HG02588 (cell line): Measurements from ENCODE around the gene PANK4.

ENCODE experiments used
- ATAC-seq: cut with Tn5 transposase; IDR thresholded peaks from one replicate; pipeline ENCODE4 v1.9.1; 2021; ENCODE audit warnings: mild to moderate bottlenecking, moderate library complexity; ENCODE audit not compliant: unreplicated experiment

PANK4 gene

DNA sequence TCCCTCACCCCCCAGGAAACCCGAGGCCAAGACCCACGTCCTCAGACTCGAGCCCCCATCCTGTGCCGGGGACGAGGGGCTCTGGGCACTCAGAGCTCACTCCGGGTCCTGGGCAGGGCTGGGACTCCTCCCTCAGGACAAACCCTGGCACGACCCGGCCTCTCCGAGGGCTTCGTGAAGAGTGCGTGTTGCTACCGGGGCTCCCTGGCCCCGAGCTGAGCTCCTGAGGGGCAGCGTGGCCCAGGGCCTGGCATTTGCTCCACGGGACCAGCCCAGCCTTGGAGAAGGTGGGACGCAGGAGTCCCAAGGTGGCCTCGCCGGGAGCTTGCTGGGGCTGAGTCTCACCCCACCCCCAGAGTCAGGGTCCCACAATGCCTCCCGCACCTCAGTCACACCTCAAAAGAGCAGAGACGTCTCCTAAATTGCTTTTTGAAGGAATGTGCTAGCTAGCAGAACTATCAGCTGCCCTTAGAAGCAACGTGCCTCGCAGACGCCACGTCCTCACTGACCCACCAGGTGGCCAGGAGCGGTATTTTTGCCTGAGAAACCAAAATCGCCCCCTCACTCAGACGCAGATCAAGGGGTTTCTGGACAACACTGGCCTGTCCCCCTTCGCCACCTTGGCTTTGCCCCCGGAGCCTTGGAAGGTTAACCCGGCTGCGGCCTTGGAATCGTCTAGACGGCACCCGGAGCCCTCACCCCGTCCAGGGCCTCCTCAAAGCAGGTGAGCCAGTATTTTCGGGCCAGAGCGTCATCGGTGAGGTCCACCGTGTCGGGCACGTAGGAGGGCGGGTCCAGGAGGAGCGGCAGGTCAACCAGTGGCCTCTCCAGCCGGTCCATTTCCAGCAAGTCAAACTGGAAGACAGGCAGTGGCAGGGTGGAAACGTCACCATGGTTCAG, 11.3 kb downstream of the PANK4 start:
- ATAC-seq: no peak

DNA sequence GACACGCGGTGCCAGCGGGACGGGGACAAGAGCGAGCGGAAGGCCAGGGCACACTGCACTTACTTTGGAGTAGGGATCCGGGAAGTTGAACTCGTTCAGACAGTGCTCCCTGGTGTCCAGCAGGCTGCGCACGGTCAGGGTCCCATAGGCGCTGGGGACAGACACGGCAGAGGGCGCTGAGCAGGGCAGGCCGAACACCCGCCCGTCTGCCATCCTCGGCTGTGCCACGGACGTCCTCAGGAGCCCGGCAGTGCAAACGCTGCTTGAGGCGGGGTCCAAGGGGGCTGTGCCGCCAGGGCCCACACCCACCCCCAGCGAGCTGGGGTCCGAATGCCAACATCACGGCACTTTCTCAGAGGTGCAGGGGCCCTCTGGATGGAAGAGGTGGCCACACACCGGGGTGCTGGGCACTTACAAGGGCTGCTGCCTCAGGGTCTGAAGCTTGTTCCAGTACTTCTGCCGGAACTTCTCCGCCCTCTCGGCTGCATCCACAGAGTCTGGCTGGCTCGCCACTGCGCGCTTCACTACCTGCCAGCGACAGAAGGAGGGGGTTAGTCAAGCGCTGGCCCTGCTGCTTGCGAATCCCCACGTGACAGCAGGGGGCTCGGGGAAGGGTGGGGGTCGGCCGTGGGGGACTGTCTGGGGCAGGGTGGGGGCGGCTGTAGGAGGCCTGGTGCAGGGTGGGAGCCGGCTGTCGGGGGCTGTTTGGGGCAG, 12.3 kb downstream of the PANK4 start:
- ATAC-seq: no peak

DNA sequence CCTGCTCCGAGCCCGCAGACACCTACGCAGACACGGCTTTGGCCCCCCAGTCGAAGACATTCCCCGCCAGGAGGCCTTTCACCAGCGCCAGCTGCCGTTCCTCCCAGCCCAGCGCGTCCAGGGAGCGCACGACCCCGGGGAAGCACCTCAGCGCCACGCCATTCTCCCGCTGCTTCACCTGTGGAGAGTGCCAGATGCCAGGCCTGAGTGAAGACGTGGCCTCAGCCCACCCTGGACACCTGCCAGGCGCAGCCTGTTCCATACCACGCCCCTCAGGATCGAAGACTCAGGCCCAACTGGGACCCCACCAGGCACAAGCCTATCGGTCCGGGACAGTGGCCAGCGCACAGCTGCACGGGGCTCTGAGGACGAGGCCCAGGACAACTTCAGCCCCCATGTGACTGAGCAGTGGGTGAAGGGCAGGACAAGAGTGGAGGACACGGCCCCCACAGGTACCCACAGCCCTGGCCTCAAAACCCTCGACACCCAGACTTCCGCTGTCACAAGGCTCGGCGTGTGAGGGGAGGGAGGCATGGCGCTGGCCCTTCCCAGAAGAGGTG, 13.5 kb downstream of the PANK4 start:
- ATAC-seq: no peak

DNA sequence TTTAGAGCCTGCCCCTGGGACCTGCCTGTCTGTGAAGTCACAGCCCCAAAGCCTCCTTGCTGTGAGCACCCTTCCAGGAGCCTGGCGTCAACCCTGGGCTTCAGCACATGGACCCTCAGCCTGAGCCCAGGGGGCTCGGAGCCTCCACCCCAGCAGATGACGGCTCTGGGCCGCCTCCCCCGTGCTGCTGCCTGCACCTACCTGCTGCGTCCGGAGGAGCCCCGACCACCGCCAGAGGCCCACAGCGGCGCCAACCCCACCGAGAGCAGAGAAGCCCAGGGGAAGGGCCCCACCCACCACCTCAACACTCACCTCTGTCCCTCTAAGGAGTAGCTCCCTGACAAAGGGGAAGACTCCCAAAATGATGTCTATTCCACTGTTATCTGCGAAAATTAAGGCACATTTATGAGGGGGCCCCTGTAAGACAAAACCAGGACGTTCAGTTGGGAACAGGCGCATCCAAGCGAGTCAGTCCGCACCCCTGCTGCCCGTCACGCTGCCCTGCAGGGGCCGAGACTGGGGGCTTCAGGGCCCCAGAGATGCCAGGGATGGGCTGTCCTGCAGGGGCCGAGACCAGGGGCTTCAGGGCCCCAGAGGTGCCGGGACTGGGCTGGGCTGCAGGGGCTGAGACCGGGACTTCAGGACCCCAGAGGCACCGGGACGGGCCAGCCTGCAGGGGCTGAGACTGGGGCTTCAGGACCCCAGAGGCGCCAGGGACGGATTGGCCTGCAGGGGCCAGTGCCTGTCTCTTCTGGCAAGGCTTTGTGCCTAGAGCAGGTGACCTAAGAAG, 15.8 kb downstream of the PANK4 start:
- ATAC-seq: no peak

DNA sequence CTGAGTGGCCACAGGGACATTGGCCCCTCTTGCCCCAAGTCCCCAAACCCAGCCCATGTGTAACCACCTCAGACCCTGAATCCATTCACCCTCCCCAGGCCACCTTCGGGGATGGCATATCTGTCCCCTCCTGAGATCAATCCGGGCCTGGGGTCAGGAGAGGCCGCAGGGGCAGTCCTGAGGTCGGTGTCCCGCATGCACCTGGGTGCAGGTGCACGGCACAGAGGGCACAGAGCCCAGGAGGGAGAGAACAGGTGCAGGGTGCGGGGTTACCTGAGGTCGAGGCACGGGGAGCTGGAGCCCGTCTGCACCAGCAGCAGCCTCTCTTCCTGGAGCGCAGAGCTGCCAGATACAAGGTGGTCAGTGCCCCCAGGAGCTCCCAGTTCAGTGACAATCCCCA, 16.8 kb downstream of the PANK4 start:
- no peak for ATAC-seq

DNA sequence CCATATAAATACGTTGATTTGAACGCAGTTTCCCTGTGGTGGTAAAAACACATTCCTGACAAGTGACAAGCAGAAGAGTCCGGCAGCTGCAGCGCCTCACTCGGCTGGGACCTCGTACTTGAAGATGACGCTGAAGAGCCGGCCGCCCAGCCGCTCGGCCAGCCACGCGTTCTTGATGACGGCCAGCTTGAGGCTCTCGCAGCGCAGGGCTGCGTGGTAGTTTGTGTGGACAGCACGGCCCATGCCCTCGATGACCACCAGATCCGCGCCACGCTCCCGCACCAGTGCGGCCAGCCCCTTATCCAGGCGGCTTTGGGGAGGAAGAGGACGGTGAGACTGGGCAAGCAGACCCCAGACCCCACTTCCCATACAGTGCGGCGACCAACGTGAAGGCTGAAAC, 17.6 kb downstream of the PANK4 start:
- no peak for ATAC-seq

DNA sequence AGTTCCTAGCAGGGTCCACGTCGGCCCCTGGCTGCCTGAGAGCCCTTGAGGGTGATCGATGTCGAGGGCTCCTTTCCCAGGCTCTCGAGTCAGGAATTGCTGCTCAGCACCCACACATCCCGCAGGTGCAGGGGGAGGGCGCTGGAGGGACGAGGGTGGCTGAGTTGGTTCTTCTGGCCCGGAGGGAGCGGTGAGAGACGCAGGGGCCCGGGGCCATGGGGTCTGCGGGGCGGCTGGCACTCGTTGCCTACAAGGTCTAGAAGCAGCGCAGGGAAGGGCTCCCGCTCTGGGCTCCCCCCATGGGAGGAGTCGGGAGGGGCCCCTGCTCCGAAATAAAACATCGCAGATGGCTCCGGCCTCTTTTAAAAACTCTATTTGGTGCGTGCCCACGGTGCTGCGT, 18.2 kb downstream of the PANK4 start:
- no peak for ATAC-seq

DNA sequence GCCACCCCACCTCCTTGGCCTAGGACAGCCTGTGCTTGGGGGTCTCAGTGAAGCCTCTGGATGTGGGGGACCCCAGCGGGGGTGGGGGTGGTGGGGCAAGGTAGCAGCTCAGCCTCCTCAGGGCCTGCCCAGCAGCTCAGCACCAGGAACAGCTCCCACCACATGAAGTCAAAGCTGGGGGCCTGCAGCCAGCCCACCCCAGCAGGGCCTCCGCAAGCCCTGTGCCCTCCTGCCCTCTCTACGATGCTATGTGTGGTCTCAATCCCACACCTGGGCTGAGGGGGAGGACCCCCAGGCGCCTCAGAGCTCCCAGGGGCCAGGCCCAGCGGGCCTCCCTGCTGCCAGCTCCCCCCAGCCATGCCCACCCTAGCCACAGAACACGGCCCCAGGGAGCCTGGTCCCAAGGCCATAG, 18.6 kb downstream of the PANK4 start:
- ATAC-seq: no peak

DNA sequence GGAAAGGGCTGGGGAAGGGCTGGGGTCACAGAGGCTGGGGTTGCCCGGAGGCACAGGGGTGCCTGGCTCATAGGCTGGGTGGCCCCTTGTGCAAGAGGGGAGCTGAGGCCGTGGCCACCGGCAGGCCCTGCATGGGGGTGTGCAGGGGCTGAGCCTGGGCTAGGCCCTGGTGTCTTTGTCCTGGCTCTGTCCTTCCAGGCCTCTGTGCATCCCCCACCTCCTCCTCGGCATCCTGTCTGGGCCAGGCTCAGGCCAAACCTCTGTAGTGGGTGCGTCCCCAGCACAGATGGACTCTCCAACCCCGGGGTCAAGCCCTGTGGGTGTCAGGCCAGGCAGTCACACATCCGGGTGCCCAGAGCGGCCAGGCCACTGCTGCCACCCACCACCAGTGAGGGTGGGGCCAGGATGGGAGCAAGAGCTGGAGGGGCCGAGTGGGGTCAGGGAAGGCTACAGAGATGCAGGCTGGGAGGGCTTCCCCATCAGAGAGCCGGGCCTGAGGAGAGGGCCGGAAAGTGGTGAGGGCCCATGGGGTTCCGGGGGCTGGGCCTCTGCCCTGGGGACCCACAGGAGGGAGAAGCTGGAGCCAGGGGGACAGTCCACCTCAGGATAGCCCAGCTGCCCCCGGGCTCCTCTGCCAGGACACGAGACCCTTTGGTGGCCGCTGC, 19.4 kb downstream of the PANK4 start:
- no peak for ATAC-seq

DNA sequence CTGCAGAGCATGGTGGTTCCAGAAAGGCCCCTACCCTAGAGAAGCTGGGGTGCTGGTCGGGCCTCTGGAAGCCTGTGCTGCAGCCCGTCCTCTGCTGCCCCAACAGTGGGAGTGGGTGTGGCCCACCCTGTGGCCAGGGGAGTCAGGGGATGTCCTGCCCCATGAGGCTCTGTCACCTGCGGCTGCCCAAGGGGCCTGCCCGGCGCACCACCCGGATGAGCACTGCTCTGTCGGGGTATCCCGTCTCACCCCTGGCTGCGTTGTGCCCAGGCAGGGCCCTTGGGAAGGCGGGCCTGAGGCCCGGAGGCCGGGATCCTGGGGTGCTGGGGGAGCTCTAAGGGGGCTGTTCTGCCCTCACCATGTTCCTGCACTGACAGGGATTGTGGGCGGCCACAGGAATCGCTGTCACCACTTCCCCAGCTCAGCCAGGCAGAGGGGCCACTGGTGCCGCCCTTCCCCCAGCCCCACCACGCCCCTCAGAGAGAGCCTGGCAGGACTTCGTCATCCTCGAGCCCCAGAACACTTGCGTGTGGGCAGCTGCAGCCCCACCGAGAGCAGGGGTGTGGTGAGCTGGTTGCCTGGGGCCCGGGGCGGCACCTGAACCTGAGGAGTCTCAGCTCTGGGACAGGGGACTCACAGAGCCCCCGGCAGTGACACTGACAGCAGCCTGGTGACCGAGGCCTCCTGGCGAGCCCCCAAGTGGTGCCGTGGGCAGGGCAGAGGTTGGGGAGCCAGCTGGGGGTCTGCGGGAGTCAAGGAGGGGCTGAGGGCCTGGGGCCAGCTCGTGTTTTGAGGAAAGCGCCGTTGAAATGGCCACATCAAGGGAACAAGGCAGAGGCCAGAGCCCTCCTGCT, 20.2 kb downstream of the PANK4 start:
- ATAC-seq: no peak

DNA sequence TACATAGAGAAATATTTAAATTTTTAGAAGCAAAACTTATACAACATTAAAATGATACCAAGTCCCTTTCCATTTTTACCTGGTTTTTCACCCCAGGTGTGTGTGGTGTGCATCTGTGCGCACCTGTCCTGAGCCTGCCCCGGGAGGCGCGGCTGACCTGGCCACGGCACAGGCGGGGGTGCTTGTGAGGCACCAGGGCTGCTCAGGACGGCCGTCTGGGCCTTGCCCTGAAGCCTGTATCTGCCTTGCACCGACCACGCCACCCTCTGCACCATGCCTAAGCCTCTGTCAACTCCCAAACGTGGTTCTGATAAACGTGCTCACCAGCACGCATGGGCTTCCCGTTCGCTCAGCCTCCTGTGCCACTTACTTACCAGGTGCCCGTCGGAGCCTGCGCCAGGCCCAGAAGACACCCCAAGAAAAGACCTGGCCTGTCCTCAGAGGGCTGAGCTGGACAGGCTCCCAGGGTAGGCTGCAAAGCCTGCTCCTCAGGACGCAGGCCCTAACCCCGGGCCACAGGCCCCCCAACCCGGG, 20.9 kb downstream of the PANK4 start:
- ATAC-seq: no peak

DNA sequence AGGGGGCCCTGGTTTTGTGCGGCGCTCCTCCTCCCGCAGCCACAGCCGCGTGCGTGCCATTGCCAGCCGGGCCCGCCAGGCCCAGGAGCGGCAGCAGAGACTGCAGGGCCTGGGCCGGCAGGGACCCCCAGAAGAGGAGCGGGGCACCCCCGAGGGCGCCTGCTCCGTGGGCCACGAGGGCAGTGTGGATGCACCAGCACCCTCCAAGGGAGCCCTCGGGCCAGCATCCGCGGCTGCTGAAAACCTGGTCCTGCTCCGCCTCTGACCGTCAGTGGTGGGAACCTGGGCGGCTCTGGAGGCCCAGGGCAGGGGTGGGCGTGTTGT, 21.5 kb downstream of the PANK4 start:
- no peak for ATAC-seq

DNA sequence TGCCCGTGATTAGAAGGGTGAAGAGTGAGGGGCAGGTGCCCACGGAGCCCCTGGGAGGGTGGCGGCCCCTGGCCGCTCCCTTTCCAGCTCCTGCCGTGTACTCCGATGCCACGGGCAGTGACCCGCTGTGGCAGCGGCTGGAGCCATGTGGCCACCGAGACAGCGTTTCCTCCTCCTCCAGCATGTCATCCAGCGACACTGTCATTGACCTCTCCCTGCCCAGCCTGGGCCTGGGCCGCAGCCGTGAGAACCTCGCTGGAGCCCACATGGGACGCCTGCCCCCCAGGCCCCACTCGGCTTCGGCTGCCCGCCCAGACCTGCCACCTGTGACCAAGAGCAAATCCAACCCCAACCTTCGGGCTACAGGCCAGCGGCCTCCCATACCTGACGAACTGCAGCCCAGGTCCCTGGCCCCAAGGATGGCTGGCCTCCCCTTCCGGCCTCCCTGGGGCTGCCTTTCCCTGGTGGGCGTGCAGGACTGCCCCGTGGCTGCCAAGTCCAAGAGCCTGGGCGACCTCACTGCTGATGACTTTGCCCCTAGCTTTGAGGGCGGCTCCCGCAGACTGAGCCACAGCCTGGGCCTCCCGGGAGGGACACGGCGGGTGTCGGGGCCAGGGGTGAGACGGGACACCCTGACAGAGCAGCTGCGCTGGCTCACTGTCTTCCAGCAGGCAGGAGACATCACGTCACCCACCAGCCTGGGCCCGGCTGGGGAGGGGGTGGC, 22.0 kb downstream of the PANK4 start:
- no peak for ATAC-seq

DNA sequence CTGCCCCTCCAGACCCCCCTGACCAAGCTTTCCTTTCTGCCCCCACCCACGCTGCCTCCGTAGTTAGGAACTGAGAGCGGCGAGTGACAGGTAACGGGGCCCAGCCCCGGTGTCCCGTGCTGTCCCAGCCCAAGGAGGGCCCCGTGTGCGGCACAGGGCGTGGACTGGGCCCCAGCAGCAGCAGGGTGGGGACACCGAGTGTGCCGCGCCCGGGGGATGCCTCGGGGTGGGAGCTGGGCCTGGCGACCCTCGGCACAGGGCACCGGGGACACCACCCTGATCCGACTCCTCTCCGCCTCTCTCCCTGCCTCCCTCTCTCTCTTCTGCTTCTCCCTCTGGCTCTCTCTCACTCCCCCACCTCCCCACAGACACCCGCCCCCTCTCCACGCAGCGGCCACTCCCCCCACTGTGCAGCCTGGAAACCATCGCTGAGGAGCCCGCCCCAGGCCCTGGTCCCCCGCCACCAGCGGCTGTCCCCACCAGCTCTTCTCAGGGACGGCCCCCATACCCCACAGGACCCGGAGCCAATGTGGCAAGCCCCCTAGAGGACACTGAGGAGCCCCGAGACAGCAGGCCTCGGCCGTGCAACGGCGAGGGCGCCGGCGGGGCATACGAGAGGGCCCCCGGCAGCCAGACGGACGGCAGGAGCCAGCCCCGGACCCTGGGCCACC, 22.7 kb downstream of the PANK4 start:
- no peak for ATAC-seq

DNA sequence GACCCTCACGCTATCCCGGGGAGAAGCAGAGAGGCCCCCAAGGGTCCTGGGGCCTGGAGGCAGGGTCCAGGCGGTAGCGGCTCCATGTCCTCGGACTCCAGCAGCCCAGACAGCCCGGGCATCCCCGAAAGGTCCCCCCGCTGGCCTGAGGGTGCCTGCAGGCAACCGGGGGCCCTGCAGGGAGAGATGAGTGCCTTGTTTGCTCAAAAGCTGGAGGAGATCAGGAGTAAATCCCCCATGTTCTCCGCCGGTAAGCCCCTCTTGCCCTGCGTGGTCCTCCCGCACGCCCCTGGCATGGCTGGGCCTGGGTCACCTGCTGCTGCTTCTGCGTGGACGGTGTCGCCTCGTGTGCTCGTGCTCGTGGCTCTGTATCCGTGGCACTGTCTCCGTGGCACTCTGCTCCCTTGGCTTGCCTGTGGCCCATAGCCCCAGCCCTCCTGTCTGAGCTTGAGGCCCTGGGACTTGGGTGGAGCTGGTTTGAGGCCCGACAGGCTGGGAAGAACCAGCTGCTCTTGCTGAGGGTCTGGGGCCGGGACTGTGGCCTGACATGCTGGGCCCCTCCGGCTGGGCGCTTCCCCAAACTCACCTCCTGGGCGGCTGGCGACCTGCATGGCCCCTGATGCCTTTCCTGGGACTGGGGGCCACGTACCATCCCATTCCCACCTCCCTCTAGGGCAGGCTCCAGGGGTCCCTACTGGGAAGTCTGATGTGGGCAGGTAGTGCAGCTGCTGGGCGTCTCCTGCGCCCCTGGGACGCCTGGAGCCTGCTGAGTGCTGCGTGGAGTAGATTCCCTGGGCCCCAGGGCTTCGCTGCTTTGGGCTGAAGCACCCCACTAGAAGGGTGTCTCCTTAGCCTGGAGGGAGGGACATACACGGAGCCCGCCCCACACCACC, 23.5 kb downstream of the PANK4 start:
- ATAC-seq: no peak

DNA sequence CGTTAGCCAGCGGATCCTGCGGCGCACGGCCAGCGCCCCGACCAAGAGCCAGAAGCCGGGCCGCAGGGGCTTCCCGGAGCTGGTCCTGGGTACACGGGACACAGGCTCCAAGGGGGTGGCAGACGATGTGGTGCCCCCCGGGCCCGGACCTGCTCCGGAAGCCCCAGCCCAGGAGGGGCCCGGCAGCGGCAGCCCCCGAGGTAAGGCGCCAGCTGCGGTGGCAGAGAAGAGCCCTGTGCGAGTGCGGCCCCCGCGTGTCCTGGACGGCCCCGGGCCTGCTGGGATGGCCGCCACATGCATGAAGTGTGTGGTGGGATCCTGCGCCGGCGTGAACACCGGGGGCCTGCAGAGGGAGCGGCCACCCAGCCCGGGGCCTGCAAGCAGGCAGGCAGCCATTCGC, 24.2 kb downstream of the PANK4 start:
- ATAC-seq: no peak

DNA sequence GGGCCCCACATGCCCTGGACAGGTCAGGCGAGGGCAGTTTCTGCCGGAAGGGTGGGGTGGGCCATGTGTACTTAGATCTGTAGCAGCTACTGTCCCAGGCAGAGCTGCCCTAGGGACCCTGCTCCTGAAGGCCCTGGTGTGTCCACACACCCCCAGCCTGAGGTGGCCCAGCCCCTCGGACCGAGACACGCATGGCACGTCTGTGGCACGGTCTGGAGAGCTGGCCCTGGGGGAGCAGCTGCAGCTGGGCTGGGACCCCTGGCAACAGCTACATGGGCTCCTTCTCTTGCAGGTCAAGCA, 24.6 kb downstream of the PANK4 start:
- ATAC-seq: no peak
